Fibroblast of lung (primary cell): Measurements from ENCODE around the gene GRK4. TPM values are rescaled to one million over a fixed set of nuclear protein-coding genes. Genes with fewer than 3 reads are reported as not detected.
"Not testable (repeated sequence)": the region's sequence is repeated elsewhere in the genome, so short reads cannot be mapped to it uniquely, and the experiment has no call there.

Experiments
- DNase-seq, 2 donors: peaks; one replicate each; pipeline versions ENCODE4 v3.0.0 to v3.0.0-alpha.2; 2010; ENCODE audit warnings: low read depth in 2 of 2
- H2AFZ ChIP-seq: 2 replicates; pipeline ENCODE4 v1.5.1; 2012; ENCODE audit warnings: low read length, control low read depth, inconsistent platforms
- H3K27ac ChIP-seq: 2 replicates; pipeline ENCODE4 v1.5.1; 2011; ENCODE audit warnings: low read length, control low read depth; ENCODE audit not compliant: insufficient read depth
- H3K27me3 ChIP-seq: 2 replicates; pipeline ENCODE4 v1.5.1; 2011; ENCODE audit warnings: mild to moderate bottlenecking, low read length; ENCODE audit not compliant: control insufficient read depth, insufficient read depth
- H3K36me3 ChIP-seq: 2 replicates; pipeline ENCODE4 v1.5.1; 2011; ENCODE audit warnings: low read length; ENCODE audit not compliant: control insufficient read depth, insufficient read depth
- H3K4me1 ChIP-seq: 2 replicates; pipeline ENCODE4 v1.5.1; 2011; ENCODE audit warnings: low read length; ENCODE audit not compliant: control insufficient read depth, insufficient read depth; ENCODE audit errors: extremely low read depth
- H3K4me2 ChIP-seq: 2 replicates; pipeline ENCODE4 v1.5.1; 2011; ENCODE audit warnings: low read length, control low read depth; ENCODE audit not compliant: insufficient read depth; ENCODE audit errors: extremely low read depth
- H3K4me3 ChIP-seq, 4 experiments: fragments of 200-600 bp in 1 of 4; sonication (generic) in 1 of 4; replicated peaks in 1 of 4; 2 replicates each; pipeline ENCODE4 v1.5.1; 2011 to 2016; ENCODE audit warnings: low read length in 4 of 4, low read depth in 3 of 4, mild to moderate bottlenecking in 3 of 4, control low read depth in 2 of 4, inconsistent platforms in 1 of 4, mixed read lengths in 1 of 4; ENCODE audit not compliant: insufficient read depth in 1 of 4; ENCODE audit errors: control extremely low read depth in 1 of 4
- H3K79me2 ChIP-seq: 2 replicates; pipeline ENCODE4 v1.5.1; 2012; ENCODE audit warnings: mild to moderate bottlenecking, low read length, inconsistent platforms; ENCODE audit not compliant: control insufficient read depth, insufficient read depth
- H3K9ac ChIP-seq: 2 replicates; pipeline ENCODE4 v1.5.1; 2011; ENCODE audit warnings: mild to moderate bottlenecking, low read length, control low read depth; ENCODE audit not compliant: insufficient read depth
- H3K9me3 ChIP-seq: 2 replicates; pipeline ENCODE4 v1.5.1; 2012; ENCODE audit warnings: low read depth, low read length; ENCODE audit not compliant: control insufficient read depth, insufficient read depth
- H4K20me1 ChIP-seq: 2 replicates; pipeline ENCODE4 v1.5.1; 2011; ENCODE audit warnings: low read length; ENCODE audit not compliant: control insufficient read depth, insufficient read depth; ENCODE audit errors: extremely low read depth
- CTCF ChIP-seq, 2 donors: IDR thresholded peaks in 1 of 2; conservative IDR thresholded peaks in 1 of 2; 1 replicate in 1 of 2; 2 replicates in 1 of 2; pipeline ENCODE4 v1.5.1; 2011 to 2012; ENCODE audit warnings: low read length in 2 of 2, control low read depth in 1 of 2, inconsistent platforms in 1 of 2, low read depth in 1 of 2, mild to moderate bottlenecking in 1 of 2
- EZH2 ChIP-seq: IDR thresholded peaks from 2 replicates; pipeline ENCODE4 v1.5.1; 2012; ENCODE audit warnings: low read length, control low read depth, mild to moderate bottlenecking; ENCODE audit errors: missing control alignments
- polyA plus RNA-seq, 2 donors: library from polyadenylated mRNA; depleted of rRNA in 1 of 2; stranded (reverse) in 1 of 2; unstranded in 1 of 2; fragments of >200 nt; gene quantifications; 2 replicates each; pipeline ENCODE4 v1.2.1, GENCODE V29; 2011 to 2012; ENCODE audit warnings: missing spikeins in 1 of 2
- total RNA-seq: library from RNA; depleted of rRNA; stranded (reverse); fragments of >200 nt; gene quantifications from 2 replicates; pipeline ENCODE4 v1.2.1, GENCODE V29; 2014

The GRK4 gene
- total and polyA plus RNA-seq, 2 donors (not counting 1 experiment from before 2014, with no cell fraction given): 4.4 to 5.9 TPM

GRCh38 chr4:2981256-2981819 lies 18.0 kb downstream of the GRK4 start:
- H3K27me3 ChIP-seq: no peaks in the 10 kb centered on the region
- no peaks in the 10 kb centered on the region for H4K20me1 ChIP-seq
- H2AFZ ChIP-seq: no peak overlapping the region
- DNase-seq: no peak
- no peak overlapping the region for H3K4me2 ChIP-seq
- no peak overlapping the region for H3K4me3 ChIP-seq
- H3K36me3 ChIP-seq: no peaks in the 10 kb centered on the region
- H3K9me3 ChIP-seq: no peaks in the 10 kb centered on the region
- TF ChIP-seq CTCF (conservative IDR thresholded peaks at IDR 0.05 in 1 of 2, IDR thresholded peaks at IDR 0.05 in 1 of 2; ENCODE audit: low read depth in 1 of 2, low read length in 2 of 2): no peak
- no peak for TF ChIP-seq EZH2
- no peaks in the 10 kb centered on the region for H3K79me2 ChIP-seq
- no peak overlapping the region for H3K27ac ChIP-seq
- H3K9ac ChIP-seq: no peak overlapping the region
- H3K4me1 ChIP-seq: peaks cover 3% of the 10 kb centered on the region

GRCh38 chr4:2982012-2982411 lies 18.6 kb downstream of the GRK4 start:
- Histone ChIP-seq H3K4me1 (peaks cover 3% of the 10 kb centered on the region), H3K4me2 (no peak overlapping the region), H3K4me3 (no peak overlapping the region), H3K9ac (no peak overlapping the region), H3K36me3 (no peaks in the 10 kb centered on the region), H4K20me1 (no peaks in the 10 kb centered on the region), H2AFZ (no peak overlapping the region), H3K27ac (no peak overlapping the region), H3K79me2 (no peaks in the 10 kb centered on the region), H3K9me3 (no peaks in the 10 kb centered on the region), H3K27me3 (no peaks in the 10 kb centered on the region)
- TF ChIP-seq CTCF (conservative IDR thresholded peaks at IDR 0.05 in 1 of 2, IDR thresholded peaks at IDR 0.05 in 1 of 2; ENCODE audit: low read depth in 1 of 2, low read length in 2 of 2): no peak
- no peak for TF ChIP-seq EZH2
- no peak for DNase-seq

GRCh38 chr4:2983715-2984114 lies 20.3 kb downstream of the GRK4 start:
- not testable (repeated sequence) for DNase-seq, H3K27me3 ChIP-seq, H3K36me3 ChIP-seq, H3K4me3 ChIP-seq, H3K9me3 ChIP-seq, H4K20me1 ChIP-seq, H3K4me2 ChIP-seq, H2AFZ ChIP-seq, H3K27ac ChIP-seq, H3K9ac ChIP-seq, H3K4me1 ChIP-seq, H3K79me2 ChIP-seq
